GM23338 (cell line): ENCODE results near the gene PPP2R5C. TPM values are rescaled to one million over a fixed set of nuclear protein-coding genes. Genes with fewer than 3 reads are reported as not detected.

ENCODE experiments used
- ATAC-seq: fragments of 200-7000 bp; cut with Tn5 transposase; 3 replicates; pipeline ENCODE4 v1.9.1; 2020
- DNase-seq: peaks from one replicate; pipeline ENCODE4 v3.0.0-alpha.2; 2015; ENCODE audit warnings: low spot score
- H2AFZ ChIP-seq: fragments of 200-600 bp; sonication (generic); 2 replicates; pipeline ENCODE4 v1.8.0; 2016; ENCODE audit warnings: antibody characterized with exemption, mild to moderate bottlenecking, moderate library complexity
- H3F3A ChIP-seq: fragments of 200-600 bp; sonication (generic); replicated peaks from 2 replicates; pipeline ENCODE4 v1.8.0; 2017; ENCODE audit warnings: antibody characterized with exemption, mixed run types, low read depth
- H3K27ac ChIP-seq: fragments of 200-600 bp; sonication (generic); 2 replicates; pipeline ENCODE4 v1.6.1; 2016; ENCODE audit warnings: low read depth
- H3K27me3 ChIP-seq: fragments of 200-600 bp; sonication (generic); 2 replicates; pipeline ENCODE4 v1.8.0; 2016; ENCODE audit warnings: mild to moderate bottlenecking, mixed run types, moderate library complexity; ENCODE audit not compliant: insufficient read depth
- H3K36me3 ChIP-seq: fragments of 200-600 bp; sonication (generic); 2 replicates; pipeline ENCODE4 v1.8.0; 2016; ENCODE audit warnings: mild to moderate bottlenecking; ENCODE audit not compliant: insufficient read depth
- H3K4me1 ChIP-seq: fragments of 200-600 bp; sonication (generic); 2 replicates; pipeline ENCODE4 v1.8.0; 2016; ENCODE audit warnings: mild to moderate bottlenecking, moderate library complexity; ENCODE audit not compliant: insufficient read depth
- H3K4me2 ChIP-seq: fragments of 200-600 bp; sonication (generic); 2 replicates; pipeline ENCODE4 v1.7.1; 2017; ENCODE audit warnings: mixed run types
- H3K4me3 ChIP-seq: fragments of 200-600 bp; sonication (generic); 2 replicates; pipeline ENCODE4 v1.6.1; 2016; ENCODE audit warnings: mixed run types
- H3K79me2 ChIP-seq: fragments of 200-600 bp; sonication (generic); replicated peaks from 2 replicates; pipeline ENCODE4 v1.8.0; 2017; ENCODE audit warnings: mild to moderate bottlenecking; ENCODE audit not compliant: insufficient read depth
- H3K9me2 ChIP-seq: fragments of 200-600 bp; sonication (generic); 2 replicates; pipeline ENCODE4 v1.8.0; 2017; ENCODE audit not compliant: insufficient read depth
- H4K20me1 ChIP-seq: fragments of 200-600 bp; sonication (generic); replicated peaks from 2 replicates; pipeline ENCODE4 v1.8.0; 2017; ENCODE audit warnings: mild to moderate bottlenecking; ENCODE audit not compliant: insufficient read depth
- H3K27ac Mint-ChIP-seq: 2 replicates; pipeline ENCODE4 v1.8.0; 2020; ENCODE audit warnings: inconsistent platforms, mild to moderate bottlenecking, moderate library complexity, mixed read lengths
- H3K27me3 Mint-ChIP-seq: 3 replicates; pipeline ENCODE4 v1.8.0; 2022; ENCODE audit warnings: low read depth, mild to moderate bottlenecking, moderate library complexity, mixed read lengths, inconsistent platforms; ENCODE audit not compliant: insufficient read depth, poor library complexity
- H3K36me3 Mint-ChIP-seq: 3 replicates; pipeline ENCODE4 v1.8.0; 2021; ENCODE audit warnings: low read depth, mild to moderate bottlenecking, inconsistent platforms, moderate library complexity, mixed read lengths
- H3K4me1 Mint-ChIP-seq: 3 replicates; pipeline ENCODE4 v1.8.0; 2020; ENCODE audit warnings: mild to moderate bottlenecking, inconsistent platforms, mixed read lengths
- H3K4me3 Mint-ChIP-seq: 3 replicates; pipeline ENCODE4 v1.8.0; 2021; ENCODE audit warnings: moderate library complexity, mild to moderate bottlenecking, inconsistent platforms, mixed read lengths
- H3K9me3 Mint-ChIP-seq: 3 replicates; pipeline ENCODE4 v1.8.0; 2020; ENCODE audit warnings: moderate library complexity, mild to moderate bottlenecking, inconsistent platforms, mixed read lengths
- ETS1 ChIP-seq: IDR thresholded peaks from 2 replicates; pipeline ENCODE4 v1.6.1; 2016; ENCODE audit warnings: antibody characterized with exemption
- EZH2 ChIP-seq: fragments of 200-600 bp; sonication (generic); IDR thresholded peaks from one replicate; pipeline ENCODE4 v1.8.0; 2017; ENCODE audit warnings: antibody characterized with exemption, mild to moderate bottlenecking, low read depth; ENCODE audit not compliant: unreplicated experiment
- EZH2phosphoT487 ChIP-seq: fragments of 200-600 bp; sonication (generic); IDR thresholded peaks from one replicate; pipeline ENCODE4 v1.8.1; 2018; ENCODE audit warnings: antibody characterized with exemption; ENCODE audit not compliant: unreplicated experiment
- NANOG ChIP-seq: IDR thresholded peaks from 2 replicates; pipeline ENCODE4 v1.6.1; 2016; ENCODE audit warnings: antibody characterized with exemption, borderline replicate concordance
- POLR2AphosphoS5 ChIP-seq: IDR thresholded peaks from 2 replicates; pipeline ENCODE4 v1.6.1; 2016; ENCODE audit warnings: antibody characterized with exemption, low read depth
- REST ChIP-seq: IDR thresholded peaks from one replicate; pipeline ENCODE4 v1.6.1; 2018; ENCODE audit warnings: antibody characterized with exemption; ENCODE audit not compliant: unreplicated experiment
- STAT1 ChIP-seq: IDR thresholded peaks from one replicate; pipeline ENCODE4 v1.6.1; 2016; ENCODE audit warnings: antibody characterized with exemption; ENCODE audit not compliant: unreplicated experiment
- ZNF114 ChIP-seq: fragments of 250-450 bp; sonication (Bioruptor Pico); IDR thresholded peaks from 2 replicates; pipeline ENCODE4 v1.5.0; 2020; ENCODE audit warnings: mild to moderate bottlenecking, moderate library complexity
- ZNF331 ChIP-seq: fragments of 250-450 bp; sonication (Bioruptor Pico); IDR thresholded peaks from 2 replicates; pipeline ENCODE4 v1.5.0; 2020; ENCODE audit warnings: low read depth, mild to moderate bottlenecking, moderate library complexity
- ZNF462 ChIP-seq: fragments of 250-450 bp; sonication (Bioruptor Pico); IDR thresholded peaks from 2 replicates; pipeline ENCODE4 v1.5.0; 2020; ENCODE audit warnings: mild to moderate bottlenecking, moderate library complexity
- polyA plus RNA-seq: library from polyadenylated mRNA; unstranded; fragments of >200 nt; fragmentation: Nextera tagmentation; extraction: Ambion mirVana; gene quantifications from 2 replicates; pipeline ENCODE4 v1.2.1, GENCODE V29; 2016
- total RNA-seq: library from RNA; depleted of rRNA; stranded (reverse); fragments of >200 nt; shearing (Covaris generic); gene quantifications from 2 replicates; pipeline ENCODE4 v1.2.3, GENCODE V29; 2014

Gene PPP2R5C
- total and polyA plus RNA-seq, 2 experiments from 2014 or later = 75.4 to 79.7 TPM

GRCh38 chr14:101894365-101895081 is 133.0 kb downstream of the PPP2R5C start:
- Mint-ChIP-seq H3K27me3 (no peaks in the 10 kb centered on the region), H3K9me3 (no peaks in the 10 kb centered on the region), H3K4me1 (no peaks in the 10 kb centered on the region), H3K4me3 (no peak overlapping the region), H3K36me3 (peaks cover 26% of the 10 kb centered on the region), H3K27ac (no peak overlapping the region)
- Histone ChIP-seq H3K27ac (no peak overlapping the region), H3K79me2 (no peaks in the 10 kb centered on the region), H3K4me1 (no peaks in the 10 kb centered on the region), H3K27me3 (no peaks in the 10 kb centered on the region), H3K4me2 (no peak overlapping the region), H3K9me2 (no peaks in the 10 kb centered on the region), H3K36me3 (peaks cover 9% of the 10 kb centered on the region; the same call in 1 of the 2 replicates), H3K4me3 (no peak overlapping the region), H4K20me1 (peaks cover 1% of the 10 kb centered on the region; the same call in 1 of the 2 replicates), H2AFZ (no peak overlapping the region), H3F3A (no peaks in the 10 kb centered on the region)
- DNase-seq = no peak
- no peak for ATAC-seq
- TF ChIP-seq ETS1 (no peak), ZNF114 (CRISPR knock-in tag) (no peak), ZNF331 (CRISPR knock-in tag) (no peak), REST (no peak), ZNF462 (no peak), NANOG (no peak), POLR2AphosphoS5 (no peak), STAT1 (no peak), EZH2phosphoT487 (no peak), EZH2 (no peak)
